ENCODE results near the gene HDAC4.

HDAC4 gene

GRCh38 chr2:239345251-239345650 is 55.6 kb downstream of the HDAC4 start:
- in situ Hi-C loops (cut with MboI; ENCODE audit: low sequenced_read_pairs, unreplicated experiment): no loop called here

GRCh38 chr2:239344857-239345216 is 56.0 kb downstream of the HDAC4 start:
- in situ Hi-C loops (cut with MboI; ENCODE audit: low sequenced_read_pairs, unreplicated experiment): no loop called here
- no peak for TF ChIP-seq CTCF (IDR thresholded peaks at IDR 0.05; ENCODE audit: borderline replicate concordance, control extremely low read depth, extremely low read depth, insufficient read depth, missing control alignments)
- DNase-seq (ENCODE audit: low spot score): no peak

More at GRCh38 chr2:239345251-239345650, 55.6 kb downstream of the HDAC4 start:
- DNase-seq (ENCODE audit: low spot score): no peak
- no peak for TF ChIP-seq CTCF (IDR thresholded peaks at IDR 0.05; ENCODE audit: borderline replicate concordance, control extremely low read depth, extremely low read depth, insufficient read depth, missing control alignments)

GRCh38 chr2:239343946-239344856 is 56.6 kb downstream of the HDAC4 start:
- no peak for DNase-seq (ENCODE audit: low spot score)
- TF ChIP-seq CTCF (IDR thresholded peaks at IDR 0.05; ENCODE audit: borderline replicate concordance, control extremely low read depth, extremely low read depth, insufficient read depth, missing control alignments): no peak
- in situ Hi-C loops (cut with MboI; ENCODE audit: low sequenced_read_pairs, unreplicated experiment): no loop called here

GRCh38 chr2:239343460-239343859 is 57.4 kb downstream of the HDAC4 start:
- TF ChIP-seq CTCF (IDR thresholded peaks at IDR 0.05; ENCODE audit: borderline replicate concordance, control extremely low read depth, extremely low read depth, insufficient read depth, missing control alignments): no peak
- in situ Hi-C loops (cut with MboI; ENCODE audit: low sequenced_read_pairs, unreplicated experiment): no loop called here
- DNase-seq (ENCODE audit: low spot score): no peak

GRCh38 chr2:239341840-239342239 is 59.0 kb downstream of the HDAC4 start:
- in situ Hi-C loops (cut with MboI; ENCODE audit: low sequenced_read_pairs, unreplicated experiment): no loop called here
- no peak for DNase-seq (ENCODE audit: low spot score)
- TF ChIP-seq CTCF (IDR thresholded peaks at IDR 0.05; ENCODE audit: borderline replicate concordance, control extremely low read depth, extremely low read depth, insufficient read depth, missing control alignments): no peak

GRCh38 chr2:239341146-239341732 is 59.6 kb downstream of the HDAC4 start:
- in situ Hi-C loops (cut with MboI; ENCODE audit: low sequenced_read_pairs, unreplicated experiment): no loop called here
- DNase-seq (ENCODE audit: low spot score): no peak
- TF ChIP-seq CTCF (IDR thresholded peaks at IDR 0.05; ENCODE audit: borderline replicate concordance, control extremely low read depth, extremely low read depth, insufficient read depth, missing control alignments): no peak

Data from GM13976 (cell line).